ENCODE measurements around the gene ZNF184. TPM values are rescaled to one million over a fixed set of nuclear protein-coding genes. Genes with fewer than 3 reads are reported as not detected.

ZNF184 gene
- total and polyA plus RNA-seq, 10 of the 15 experiments (the other 5 are each of a cell fraction or from before 2014, with no cell fraction given): 4.1 to 15.1 (median 8.3) TPM

DNA sequence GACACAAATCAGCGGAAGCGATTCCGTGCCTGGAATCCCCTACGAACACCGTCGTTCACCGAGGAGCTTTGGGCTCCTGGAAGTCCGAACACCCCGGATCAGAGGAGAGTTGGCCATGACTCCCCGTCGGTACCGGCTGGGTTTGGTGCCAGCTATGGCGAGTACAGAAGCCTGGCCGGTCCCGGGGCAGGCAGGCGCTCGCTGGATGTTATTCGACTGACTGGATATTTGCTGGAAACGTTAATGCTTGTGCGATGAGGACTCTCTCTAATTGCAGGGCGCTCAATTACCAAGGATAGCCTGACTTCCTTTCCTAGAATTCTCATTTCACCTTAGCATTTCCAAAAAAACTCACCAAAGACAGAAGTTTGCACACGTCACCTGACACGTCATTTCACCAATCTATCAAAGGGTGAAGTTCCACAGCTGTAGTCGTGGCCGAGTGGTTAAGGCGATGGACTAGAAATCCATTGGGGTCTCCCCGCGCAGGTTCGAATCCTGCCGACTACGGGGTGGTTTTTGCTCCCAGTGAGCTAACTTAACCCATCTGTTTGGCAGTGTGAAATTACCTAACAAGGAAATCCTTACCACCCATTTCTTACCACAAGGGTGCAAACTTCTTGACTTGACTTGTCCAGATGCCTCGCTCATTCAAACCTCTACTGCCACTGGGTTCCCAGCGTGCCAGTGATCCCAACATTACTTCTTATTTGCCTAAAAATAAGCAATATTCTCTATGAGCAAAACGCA is 22.7 kb upstream of the ZNF184 start (continued):
- TF ChIP-seq, protein P1, sequence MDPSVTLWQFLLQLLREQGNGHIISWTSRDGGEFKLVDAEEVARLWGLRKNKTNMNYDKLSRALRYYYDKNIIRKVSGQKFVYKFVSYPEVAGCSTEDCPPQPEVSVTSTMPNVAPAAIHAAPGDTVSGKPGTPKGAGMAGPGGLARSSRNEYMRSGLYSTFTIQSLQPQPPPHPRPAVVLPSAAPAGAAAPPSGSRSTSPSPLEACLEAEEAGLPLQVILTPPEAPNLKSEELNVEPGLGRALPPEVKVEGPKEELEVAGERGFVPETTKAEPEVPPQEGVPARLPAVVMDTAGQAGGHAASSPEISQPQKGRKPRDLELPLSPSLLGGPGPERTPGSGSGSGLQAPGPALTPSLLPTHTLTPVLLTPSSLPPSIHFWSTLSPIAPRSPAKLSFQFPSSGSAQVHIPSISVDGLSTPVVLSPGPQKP (IDR thresholded peaks at IDR 0.05; ENCODE audit: low read depth, low read length): no peak
- TF ChIP-seq BMI1 (IDR thresholded peaks at IDR 0.05; ENCODE audit: borderline replicate concordance) (no peak), RUNX3 (IDR thresholded peaks at IDR 0.05; ENCODE audit: low read length) (peak; percentile 82), ZNF24 (IDR thresholded peaks at IDR 0.05) (peak; percentile 97), POLR2A (IDR thresholded peaks at IDR 0.05; ENCODE audit: low read depth, low read length) (no peak), MEF2A (IDR thresholded peaks at IDR 0.05; ENCODE audit: insufficient read depth, low read depth, low read length) (no peak), ZNF592 (IDR thresholded peaks at IDR 0.05) (no peak), PAX8 (IDR thresholded peaks at IDR 0.05) (no peak), BCL11A (IDR thresholded peaks at IDR 0.05; ENCODE audit: low read depth, low read length) (peak; percentile 12; the same call in 1 of the 2 replicates), MYC (IDR thresholded peaks at IDR 0.05; ENCODE audit: insufficient read depth, insufficient read length, insufficient replicate concordance, low read length, severe bottlenecking) (no peak), NR2C2 (IDR thresholded peaks at IDR 0.05; ENCODE audit: borderline replicate concordance, control insufficient read depth, insufficient read length, low read depth) (no peak), SMC3 (IDR thresholded peaks at IDR 0.05; ENCODE audit: borderline replicate concordance, low read length) (no peak), NBN (IDR thresholded peaks at IDR 0.05) (peak; percentile 90), ZNF217 (IDR thresholded peaks at IDR 0.05) (peak; percentile 94), BACH1 (IDR thresholded peaks at IDR 0.05; ENCODE audit: borderline replicate concordance) (no peak), CHD2 (IDR thresholded peaks at IDR 0.05; ENCODE audit: borderline replicate concordance, low read depth, low read length) (no peak), ZBTB4 (CRISPR knock-in tag; IDR thresholded peaks at IDR 0.05) (no peak), ZZZ3 (IDR thresholded peaks at IDR 0.05; ENCODE audit: control insufficient read depth, insufficient read length, low read depth) (no peak), GABPA (IDR thresholded peaks at IDR 0.05; ENCODE audit: low read depth) (0 out of 2 replicates have a peak, but pooled peaks have one; percentile 26), FOXM1 (IDR thresholded peaks at IDR 0.05; ENCODE audit: low read depth, low read length) (no peak), SUPT20H (IDR thresholded peaks at IDR 0.05; ENCODE audit: borderline replicate concordance, control insufficient read depth, low read depth, low read length) (no peak), ZNF207 (IDR thresholded peaks at IDR 0.05; ENCODE audit: borderline replicate concordance) (no peak), SPI1 (IDR thresholded peaks at IDR 0.05; ENCODE audit: borderline replicate concordance, insufficient read depth, low read depth, low read length) (no peak), MTA3 (IDR thresholded peaks at IDR 0.05; ENCODE audit: borderline replicate concordance, low read length) (no peak)

Data from GM12878 (cell line).